HG03565 (cell line): ENCODE data around the gene ARPC1A.
A peak's percentile ranks its signal among the peaks of the same experiment; 100 is the strongest.
"Not testable (repeated sequence)": the region's sequence is repeated elsewhere in the genome, so short reads cannot be mapped to it uniquely, and the experiment has no call there.

Experiments
- ATAC-seq: cut with Tn5 transposase; IDR thresholded peaks from one replicate; pipeline ENCODE4 v1.9.1; 2021; ENCODE audit warnings: mild to moderate bottlenecking, moderate library complexity; ENCODE audit not compliant: unreplicated experiment

The ARPC1A gene

DNA sequence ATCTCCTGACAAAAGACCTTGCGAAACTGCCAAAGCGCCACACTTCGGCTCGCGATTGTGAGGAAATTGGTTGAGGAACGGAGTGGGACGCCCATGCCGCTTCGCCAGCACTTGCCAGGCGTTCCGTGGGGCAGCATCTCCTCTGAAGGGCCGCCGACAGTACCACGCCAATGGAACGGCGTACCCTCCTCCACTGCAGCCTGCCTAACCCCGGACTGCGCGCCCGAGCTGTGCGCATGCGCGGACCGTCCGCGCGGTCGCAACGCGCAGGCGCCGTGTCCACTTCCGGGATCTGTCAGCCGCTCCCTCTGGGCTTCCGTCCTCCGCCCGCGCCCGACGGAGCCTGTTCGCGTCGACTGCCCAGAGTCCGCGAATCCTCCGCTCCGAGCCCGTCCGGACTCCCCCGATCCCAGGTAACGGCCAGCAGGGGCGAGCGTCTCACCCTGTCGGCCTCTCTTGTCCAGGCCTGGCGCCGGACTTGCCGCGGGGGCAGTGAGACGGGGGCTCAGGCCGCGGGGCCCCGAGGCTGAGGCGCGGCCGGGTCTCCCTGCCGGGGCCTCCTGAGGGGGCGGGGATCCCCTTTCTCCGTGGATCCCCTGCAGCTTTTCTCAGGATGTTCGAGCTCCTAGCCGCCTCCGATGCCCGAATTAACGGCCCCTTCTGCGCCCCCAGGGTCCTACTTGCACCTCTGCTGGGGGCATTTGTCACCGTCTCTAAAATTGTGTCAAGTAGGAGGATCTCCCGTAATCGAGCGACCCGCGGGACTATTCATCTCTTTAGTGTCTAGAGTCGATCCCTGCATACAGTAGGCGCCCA is at the start of gene ARPC1A:
Gene ARPC1A (plus strand): TSS at position 307 of the 816 bp plus-strand sequence. CDS start 7,456 bp downstream, outside the sequence.
- ATAC-seq: peak; percentile 89

DNA sequence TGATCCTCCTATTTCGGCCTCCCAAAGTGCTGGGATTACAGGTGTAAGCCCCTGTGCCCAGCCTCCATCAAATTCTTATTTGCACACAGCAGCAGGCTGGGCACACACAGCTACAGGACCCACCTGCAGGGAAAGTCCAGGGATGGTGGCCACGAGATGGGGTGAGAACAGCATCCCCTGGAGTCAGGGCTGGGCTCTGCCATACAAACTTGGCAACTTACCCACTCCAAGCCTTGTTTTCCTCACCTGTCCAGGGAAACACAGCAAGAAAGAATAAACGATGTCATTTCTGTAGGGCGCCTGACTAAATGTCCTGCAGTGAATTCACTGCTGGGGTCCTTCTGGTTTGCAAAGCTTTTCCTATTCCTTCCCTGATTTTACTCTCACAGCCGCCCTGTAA is 47.5 kb upstream of the ARPC1A start:
- ATAC-seq: no peak

- not testable (repeated sequence) for ATAC-seq
These were observed 41.5 kb upstream of the ARPC1A start for GRCh38 chr7:99284165-99284564.

DNA sequence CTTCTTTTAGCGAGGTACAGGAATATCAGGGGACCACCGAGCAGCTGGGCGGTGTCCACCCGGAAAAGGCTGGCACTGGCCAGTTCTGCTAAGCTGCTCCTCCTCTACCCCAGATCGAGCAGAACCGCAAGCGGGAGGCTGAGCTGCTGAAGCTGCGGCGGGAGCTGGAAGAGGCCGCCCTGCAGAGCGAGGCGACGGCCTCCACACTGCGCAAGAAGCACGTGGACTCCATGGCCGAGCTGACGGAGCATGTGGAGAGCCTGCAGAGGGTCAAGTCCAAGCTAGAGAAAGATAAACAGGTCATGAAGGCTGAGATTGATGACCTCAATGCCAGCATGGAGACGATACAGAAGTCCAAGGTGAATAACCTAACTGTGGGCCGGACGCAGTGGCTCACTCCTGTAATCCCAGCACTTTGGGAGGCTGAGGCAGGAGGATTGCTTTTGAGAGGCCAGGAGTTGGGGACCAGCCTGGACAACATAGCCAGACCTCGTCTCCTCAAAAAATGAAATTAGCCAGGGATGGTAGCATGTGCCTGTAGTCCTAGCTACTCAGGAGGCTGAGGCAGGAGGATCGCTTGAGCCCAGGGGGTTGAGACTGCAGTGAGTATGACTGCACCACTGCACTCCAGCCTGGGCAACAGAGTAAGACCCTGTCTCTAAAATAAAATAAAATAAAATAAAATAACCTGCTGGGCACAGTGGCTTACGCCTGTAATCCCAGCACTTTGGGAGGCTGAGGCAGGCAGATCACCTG is 37.7 kb upstream of the ARPC1A start:
- ATAC-seq: no peak

DNA sequence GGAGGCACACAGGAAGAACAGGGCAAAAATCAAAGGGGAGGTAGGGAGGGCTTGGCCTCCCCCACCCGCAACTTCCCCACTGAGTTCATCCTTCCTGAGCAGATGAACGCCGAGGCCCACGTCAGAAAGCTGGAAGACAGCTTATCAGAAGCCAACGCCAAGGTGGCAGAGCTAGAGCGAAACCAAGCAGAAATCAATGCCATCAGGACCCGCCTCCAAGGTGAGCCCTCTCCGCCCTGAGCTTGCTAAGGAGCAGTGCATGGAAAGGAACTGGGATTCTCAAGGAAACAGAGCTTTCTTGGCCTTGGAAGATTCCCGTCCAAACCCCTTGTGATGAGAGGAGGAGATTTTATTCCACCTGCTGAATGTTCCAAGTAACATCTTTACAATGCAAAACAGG is 36.5 kb upstream of the ARPC1A start:
- ATAC-seq: no peak

GRCh38 chr7:99290148-99290547 is 35.5 kb upstream of the ARPC1A start:
- ATAC-seq: not testable (repeated sequence)

DNA sequence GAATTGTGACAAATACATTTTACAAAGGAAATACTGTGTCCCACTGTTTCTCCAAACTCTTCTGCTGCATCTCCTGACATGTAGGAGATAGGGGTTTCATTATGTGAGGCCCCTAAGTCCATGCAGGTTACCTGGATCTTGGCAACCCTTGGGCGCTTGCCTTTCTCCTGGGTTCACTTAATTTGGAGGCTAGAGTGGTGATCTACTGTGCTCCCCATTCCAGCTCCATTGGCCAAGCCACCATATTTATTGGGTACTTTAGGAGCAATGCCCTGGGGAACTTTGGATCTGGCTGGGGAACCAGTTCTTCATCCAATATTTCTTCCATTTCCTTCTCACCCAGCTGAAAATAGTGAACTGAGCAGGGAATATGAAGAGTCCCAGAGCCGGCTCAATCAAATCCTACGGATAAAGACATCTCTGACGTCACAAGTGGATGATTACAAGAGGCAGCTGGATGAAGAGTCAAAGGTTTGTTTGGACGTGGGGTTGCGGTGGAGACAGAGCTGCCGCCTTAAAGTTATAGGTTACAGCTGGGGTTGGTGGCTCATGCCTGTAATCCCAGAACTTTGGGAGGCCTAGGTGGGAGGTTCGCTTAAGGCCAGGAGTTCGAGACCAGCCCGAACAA is 34.6 kb upstream of the ARPC1A start:
- ATAC-seq: no peak

DNA sequence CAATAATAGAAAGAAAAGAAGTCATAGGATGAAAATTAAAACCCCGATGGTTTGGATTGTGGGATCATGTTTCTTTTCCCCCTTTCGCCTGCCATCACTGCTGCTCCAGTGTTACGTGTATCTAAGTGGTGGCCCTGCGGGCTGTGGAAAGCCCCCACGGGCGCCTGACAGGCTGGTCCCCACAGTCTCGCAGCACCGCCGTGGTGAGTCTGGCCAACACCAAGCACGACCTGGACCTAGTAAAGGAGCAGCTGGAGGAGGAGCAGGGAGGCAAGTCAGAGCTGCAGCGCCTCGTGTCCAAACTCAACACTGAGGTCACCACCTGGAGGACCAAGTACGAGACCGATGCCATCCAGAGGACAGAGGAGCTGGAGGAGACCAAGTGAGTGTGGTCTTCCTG is 33.6 kb upstream of the ARPC1A start:
- ATAC-seq: no peak

GRCh38 chr7:99293167-99293566 is 32.5 kb upstream of the ARPC1A start:
- ATAC-seq: no peak

- ATAC-seq: no peak
These were observed 32.0 kb upstream of the ARPC1A start for GRCh38 chr7:99293650-99294049.

GRCh38 chr7:99296471-99296870 is 29.2 kb upstream of the ARPC1A start:
- no peak for ATAC-seq

- ATAC-seq: no peak
These were observed 24.2 kb upstream of the ARPC1A start for GRCh38 chr7:99301496-99301895.

DNA sequence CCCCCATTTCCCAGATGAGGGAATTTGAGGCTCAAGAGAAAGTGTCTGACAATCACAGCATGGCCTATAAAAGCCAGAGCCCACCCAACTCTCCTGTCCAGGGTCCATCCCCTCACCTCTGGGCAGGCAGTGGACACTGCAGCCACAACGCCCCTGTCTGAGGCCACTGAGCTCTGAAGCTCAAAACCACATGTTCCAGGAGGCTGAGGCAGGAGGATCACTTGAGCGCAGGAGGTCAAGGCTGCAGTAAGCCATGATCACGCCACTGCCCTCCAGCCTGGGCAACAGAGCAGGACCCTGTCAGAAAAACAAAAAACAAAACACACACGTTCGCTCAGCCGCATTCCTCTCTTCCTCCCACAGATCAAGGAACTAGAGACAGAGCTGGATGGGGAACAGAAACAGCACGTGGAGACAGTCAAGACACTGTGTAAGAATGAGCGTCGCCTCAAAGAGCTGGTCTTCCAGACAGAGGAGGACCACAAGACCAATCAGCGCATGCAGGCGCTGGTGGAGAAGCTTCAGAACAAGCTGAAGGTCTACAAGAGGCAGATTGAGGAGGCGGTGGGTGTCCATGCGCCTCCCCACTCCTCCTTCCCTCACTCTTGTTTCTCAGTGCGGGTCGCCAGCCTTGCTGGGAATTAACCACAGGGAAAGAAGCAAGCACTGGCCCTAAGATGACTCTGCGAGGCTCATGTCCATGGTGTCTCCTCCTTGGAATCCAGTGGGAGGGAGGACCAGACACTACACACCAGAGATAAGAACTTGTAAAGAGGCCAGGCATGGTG is 20.0 kb upstream of the ARPC1A start:
- no peak for ATAC-seq

DNA sequence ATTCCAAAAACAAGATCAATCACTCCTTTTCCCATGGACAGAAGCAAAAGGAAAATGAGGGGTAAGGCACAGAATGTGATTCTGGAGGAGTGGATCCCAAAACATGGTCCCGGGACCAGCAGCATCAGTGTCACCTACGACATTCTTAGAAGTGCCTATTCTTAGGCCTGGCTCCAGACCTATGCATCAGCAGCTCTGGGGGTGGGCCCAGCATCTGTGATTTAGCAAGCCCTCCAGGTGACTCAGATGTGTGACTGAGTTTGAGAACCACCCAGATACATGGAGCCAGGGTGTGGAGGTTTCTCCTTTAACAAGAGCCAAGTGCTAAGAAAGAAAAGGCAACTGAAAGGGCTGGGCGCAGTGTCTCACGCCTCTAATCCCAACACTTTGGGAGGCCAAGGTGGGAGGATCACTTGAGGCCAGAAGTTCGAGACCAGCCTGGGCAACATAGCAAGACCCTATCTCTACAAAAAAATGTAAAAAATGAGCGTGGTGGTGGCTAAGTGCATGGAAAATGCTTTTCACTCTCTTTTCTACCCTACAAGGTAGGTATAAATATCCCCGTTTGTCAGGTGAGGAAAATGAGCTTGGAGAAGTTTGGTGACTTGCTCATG is 17.1 kb upstream of the ARPC1A start:
- ATAC-seq: no peak

DNA sequence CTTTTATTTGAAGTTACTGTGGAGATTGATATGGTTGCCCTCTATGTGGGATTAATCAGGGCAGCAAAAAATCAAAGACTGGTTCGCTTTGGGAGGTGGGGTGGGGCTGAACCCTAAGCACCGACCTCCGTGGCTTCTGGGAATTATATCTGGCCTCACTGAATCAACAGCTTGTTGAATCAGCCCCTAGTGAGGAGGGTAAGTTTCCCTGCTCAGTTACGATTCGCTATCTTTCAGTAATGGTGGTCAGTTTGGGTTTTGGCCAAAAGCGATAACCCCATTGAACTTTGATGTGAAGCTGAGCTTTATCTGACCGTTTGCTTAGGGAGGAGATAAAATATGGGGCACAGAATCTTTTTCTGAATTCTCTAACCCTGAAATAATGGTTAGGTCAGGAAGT is 16.6 kb upstream of the ARPC1A start:
- ATAC-seq: no peak

DNA sequence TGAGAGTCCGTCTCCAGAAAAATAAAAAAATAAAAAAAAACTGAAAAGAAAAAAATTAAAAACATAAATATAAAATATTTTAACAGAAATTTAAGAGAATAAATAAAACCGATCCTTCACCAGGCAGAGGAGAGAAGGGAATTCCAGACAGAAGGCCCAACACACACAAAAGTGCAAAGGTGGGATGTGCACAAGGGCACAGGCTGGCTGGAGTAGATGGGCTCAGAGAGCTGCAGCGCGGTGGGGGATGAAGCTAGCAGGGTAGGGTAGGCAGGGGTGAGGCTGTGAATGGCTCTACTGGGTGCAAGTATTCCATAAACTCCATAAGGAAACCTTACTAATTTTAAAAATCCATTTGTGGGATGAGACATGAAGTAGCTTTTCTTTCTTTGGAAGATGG is 15.7 kb upstream of the ARPC1A start:
- no peak for ATAC-seq

- ATAC-seq: no peak
These were observed 14.0 kb upstream of the ARPC1A start for GRCh38 chr7:99311702-99312101.

DNA sequence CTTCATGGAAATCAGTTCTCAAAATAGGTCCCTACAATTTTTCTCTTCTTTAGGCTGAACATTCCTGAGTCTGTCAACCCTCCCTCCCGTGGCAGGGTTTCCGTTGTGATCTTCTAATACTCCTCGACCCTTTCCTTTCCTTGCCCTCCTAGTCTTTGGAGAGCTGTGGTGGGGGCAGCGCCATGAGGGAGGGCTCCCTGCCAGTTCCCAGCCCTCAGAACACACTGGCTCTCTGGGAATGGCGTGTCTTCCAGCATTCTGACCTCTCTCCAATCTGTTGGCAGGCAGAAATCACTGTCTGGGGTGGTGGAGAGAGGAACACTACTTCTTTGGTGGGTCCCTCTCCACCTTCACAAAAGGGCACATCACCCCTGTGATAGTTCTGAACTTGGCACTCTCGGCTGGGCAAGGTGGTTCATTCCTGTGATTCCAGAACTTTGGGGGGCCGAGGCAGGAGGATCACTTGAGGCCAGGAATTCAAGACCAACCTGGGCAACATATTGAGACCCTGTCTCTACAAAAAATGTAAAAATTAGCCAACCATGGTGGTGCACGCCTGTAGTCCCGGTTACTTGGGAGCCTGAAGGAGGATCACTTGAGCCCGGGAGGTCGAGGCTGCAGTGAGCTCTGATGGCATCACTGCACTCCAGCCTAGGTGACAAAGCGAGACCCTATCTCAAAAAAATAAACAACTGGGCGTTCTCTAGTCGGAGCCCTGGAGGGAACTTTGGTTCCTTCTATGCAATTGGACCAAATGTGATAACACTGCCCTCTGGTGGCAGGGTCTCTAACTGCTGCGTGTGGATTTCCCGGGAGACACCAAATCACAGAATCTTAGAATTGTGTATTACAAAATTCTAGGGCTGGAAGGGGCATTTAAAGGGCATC is 13.1 kb upstream of the ARPC1A start:
- ATAC-seq: no peak

GRCh38 chr7:99313204-99313573 is 12.5 kb upstream of the ARPC1A start:
- no peak for ATAC-seq

DNA sequence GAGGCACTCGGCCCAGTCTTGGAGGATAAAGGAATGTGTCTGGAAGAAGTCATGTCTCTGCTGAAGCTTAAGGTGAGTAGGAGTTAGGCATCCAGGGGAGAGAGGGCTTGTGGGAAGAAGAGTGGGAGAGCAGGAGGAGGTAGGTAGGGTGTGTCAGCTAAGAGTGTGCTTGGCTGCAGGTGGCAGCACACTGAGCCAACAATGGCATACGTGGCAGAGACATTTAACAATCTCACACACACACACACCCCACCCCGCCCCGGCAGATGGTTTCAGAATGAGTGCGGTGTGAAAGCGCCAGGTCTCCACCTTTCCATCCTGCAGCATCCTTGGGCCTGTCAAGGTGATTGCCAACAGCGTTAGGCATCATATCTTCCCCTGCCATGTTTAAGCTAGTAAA is 11.2 kb upstream of the ARPC1A start:
- ATAC-seq: no peak
